ENCODE measurements around the gene LMF1. TPM values are rescaled to one million over a fixed set of nuclear protein-coding genes. Genes with fewer than 3 reads are reported as not detected.
A peak's percentile ranks its signal among the peaks of the same experiment; 100 is the strongest.

LMF1 gene
- total RNA-seq, 1 donor = 35.8 TPM

DNA sequence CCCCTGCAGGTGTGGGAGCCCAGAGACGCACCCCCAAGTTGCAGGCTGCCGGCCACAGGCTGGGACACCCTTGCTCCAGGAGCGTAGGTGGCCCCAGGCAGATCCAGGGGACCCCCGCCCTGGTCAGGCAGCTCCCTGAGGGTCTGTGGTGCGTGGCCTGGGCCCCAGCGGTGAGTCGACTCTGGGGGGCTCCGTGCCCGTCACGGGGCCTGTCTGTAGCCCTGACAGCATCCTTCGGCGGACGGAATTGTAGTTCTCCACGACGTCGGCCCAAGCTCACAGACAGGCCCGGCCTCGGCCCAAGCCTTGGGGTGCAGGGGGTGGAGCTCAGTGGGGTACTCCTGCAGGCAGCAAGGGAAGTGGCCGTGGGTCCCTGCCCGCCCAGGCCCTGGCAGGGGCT, 82.9 kb downstream of the LMF1 start:
- Histone ChIP-seq H3K27me3 (ENCODE audit: insufficient read depth, low read length) (no peaks in the 10 kb centered on the region), H3K4me3 (ENCODE audit: insufficient read depth, low read length) (no peak overlapping the region), H3K4me2 (ENCODE audit: insufficient read depth, low read length) (no peak overlapping the region), H3K36me3 (ENCODE audit: insufficient read depth, low read length) (no peaks in the 10 kb centered on the region), H3K9me3 (ENCODE audit: low read depth, low read length) (no peaks in the 10 kb centered on the region), H3K4me1 (ENCODE audit: insufficient read depth, low read length) (no peaks in the 10 kb centered on the region), H3K79me2 (ENCODE audit: insufficient read depth, low read length) (no peaks in the 10 kb centered on the region), H3K27ac (ENCODE audit: low read depth, low read length) (no peak overlapping the region), H4K20me1 (ENCODE audit: insufficient read depth, low read length) (peaks cover 8% of the 10 kb centered on the region), H2AFZ (ENCODE audit: low read length) (no peak overlapping the region)
- DNase-seq (ENCODE audit: insufficient read length, low spot score, missing footprints) = no peak
- TF ChIP-seq, protein P1, sequence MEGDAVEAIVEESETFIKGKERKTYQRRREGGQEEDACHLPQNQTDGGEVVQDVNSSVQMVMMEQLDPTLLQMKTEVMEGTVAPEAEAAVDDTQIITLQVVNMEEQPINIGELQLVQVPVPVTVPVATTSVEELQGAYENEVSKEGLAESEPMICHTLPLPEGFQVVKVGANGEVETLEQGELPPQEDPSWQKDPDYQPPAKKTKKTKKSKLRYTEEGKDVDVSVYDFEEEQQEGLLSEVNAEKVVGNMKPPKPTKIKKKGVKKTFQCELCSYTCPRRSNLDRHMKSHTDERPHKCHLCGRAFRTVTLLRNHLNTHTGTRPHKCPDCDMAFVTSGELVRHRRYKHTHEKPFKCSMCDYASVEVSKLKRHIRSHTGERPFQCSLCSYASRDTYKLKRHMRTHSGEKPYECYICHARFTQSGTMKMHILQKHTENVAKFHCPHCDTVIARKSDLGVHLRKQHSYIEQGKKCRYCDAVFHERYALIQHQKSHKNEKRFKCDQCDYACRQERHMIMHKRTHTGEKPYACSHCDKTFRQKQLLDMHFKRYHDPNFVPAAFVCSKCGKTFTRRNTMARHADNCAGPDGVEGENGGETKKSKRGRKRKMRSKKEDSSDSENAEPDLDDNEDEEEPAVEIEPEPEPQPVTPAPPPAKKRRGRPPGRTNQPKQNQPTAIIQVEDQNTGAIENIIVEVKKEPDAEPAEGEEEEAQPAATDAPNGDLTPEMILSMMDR (IDR thresholded peaks at IDR 0.05; ENCODE audit: extremely low read depth, low read depth, low read length) = no peak

DNA sequence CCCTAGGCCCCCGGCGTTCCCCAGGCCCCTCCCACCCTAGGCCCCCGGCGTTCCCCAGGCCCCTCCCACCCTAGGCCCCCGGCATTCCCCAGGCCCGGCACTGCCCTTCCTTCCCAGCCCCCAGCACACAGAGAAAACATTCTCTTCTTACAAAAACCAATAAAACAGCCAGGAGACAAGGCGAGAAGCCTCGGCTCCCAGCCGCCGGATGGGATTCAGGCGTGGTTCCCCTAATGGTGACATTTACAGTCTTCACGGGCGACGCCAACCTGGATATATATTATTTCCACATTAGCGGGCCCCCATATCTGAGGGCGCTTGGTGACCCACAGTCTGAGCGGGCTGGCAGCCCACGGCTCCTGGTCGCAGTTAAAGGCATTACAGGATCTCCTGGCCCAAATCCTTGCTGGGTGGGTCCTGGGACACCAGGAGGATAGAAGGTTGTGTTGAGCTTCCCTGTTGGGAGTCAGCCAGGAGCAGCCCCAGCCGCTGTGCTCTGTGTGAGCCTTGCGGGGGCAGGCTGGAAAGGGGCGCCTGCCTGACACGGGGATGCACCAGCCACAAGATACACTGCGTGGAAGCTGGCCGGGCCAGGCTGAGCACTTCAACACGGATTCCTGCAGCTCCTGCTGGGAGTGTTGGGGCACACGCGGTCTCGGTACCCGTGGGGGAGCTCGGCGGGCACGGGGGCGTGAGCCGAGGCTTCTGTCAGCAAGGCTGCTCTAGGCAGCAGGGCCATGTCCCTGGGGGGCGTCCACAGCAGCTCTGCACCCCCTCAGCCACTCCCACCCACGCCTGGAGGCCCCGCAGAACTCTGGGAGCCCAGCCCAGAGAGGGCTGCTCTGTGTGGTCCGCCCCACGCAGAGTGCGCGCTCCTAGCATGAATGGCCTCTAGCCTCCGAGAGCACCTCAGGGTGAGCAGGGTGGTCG, 83.7 kb downstream of the LMF1 start:
- no peaks in the 10 kb centered on the region for H3K27me3 ChIP-seq (ENCODE audit: insufficient read depth, low read length)
- H4K20me1 ChIP-seq (ENCODE audit: insufficient read depth, low read length) = peaks cover 2% of the 10 kb centered on the region
- H3K4me1 ChIP-seq (ENCODE audit: insufficient read depth, low read length) = no peaks in the 10 kb centered on the region
- no peaks in the 10 kb centered on the region for H3K9me3 ChIP-seq (ENCODE audit: low read depth, low read length)
- no peak overlapping the region for H2AFZ ChIP-seq (ENCODE audit: low read length)
- no peak overlapping the region for H3K4me2 ChIP-seq (ENCODE audit: insufficient read depth, low read length)
- DNase-seq (ENCODE audit: insufficient read length, low spot score, missing footprints) = peak; percentile 83
- H3K36me3 ChIP-seq (ENCODE audit: insufficient read depth, low read length) = no peaks in the 10 kb centered on the region
- no peak overlapping the region for H3K27ac ChIP-seq (ENCODE audit: low read depth, low read length)
- H3K4me3 ChIP-seq (ENCODE audit: insufficient read depth, low read length) = no peak overlapping the region
- TF ChIP-seq, protein P1 (IDR thresholded peaks at IDR 0.05; ENCODE audit: extremely low read depth, low read depth, low read length) = no peak
- no peaks in the 10 kb centered on the region for H3K79me2 ChIP-seq (ENCODE audit: insufficient read depth, low read length)

DNA sequence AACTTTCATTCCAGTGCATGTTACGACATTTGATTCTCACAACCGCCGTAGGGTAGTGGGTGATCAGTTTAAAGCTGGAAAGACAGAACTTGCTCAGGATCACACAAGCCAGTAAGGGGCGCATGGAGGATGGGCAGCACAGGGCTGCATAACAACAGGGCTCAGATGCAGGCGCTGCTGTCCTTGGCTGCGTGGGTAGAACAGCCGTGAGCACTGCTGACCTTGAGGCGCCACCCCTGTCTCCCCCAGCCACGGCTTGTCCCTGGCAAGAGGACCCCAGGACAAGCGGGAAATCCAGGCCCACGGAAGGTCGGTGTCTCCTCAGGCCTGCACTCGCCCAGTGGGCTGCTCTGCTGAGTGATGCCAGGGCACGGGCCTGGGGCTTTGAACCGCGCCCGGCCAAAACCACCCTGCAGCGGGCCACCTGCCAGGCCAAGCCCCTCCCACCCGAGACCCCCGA, 84.7 kb downstream of the LMF1 start:
- no peaks in the 10 kb centered on the region for H3K27me3 ChIP-seq (ENCODE audit: insufficient read depth, low read length)
- H2AFZ ChIP-seq (ENCODE audit: low read length) = no peak overlapping the region
- no peak overlapping the region for H3K4me2 ChIP-seq (ENCODE audit: insufficient read depth, low read length)
- H3K27ac ChIP-seq (ENCODE audit: low read depth, low read length) = no peak overlapping the region
- no peak overlapping the region for H3K4me3 ChIP-seq (ENCODE audit: insufficient read depth, low read length)
- TF ChIP-seq, protein P1 (IDR thresholded peaks at IDR 0.05; ENCODE audit: extremely low read depth, low read depth, low read length) = no peak
- no peaks in the 10 kb centered on the region for H3K9me3 ChIP-seq (ENCODE audit: low read depth, low read length)
- H3K79me2 ChIP-seq (ENCODE audit: insufficient read depth, low read length) = no peaks in the 10 kb centered on the region
- peak; percentile 69 for DNase-seq (ENCODE audit: insufficient read length, low spot score, missing footprints)
- no peaks in the 10 kb centered on the region for H3K36me3 ChIP-seq (ENCODE audit: insufficient read depth, low read length)
- peaks cover 2% of the 10 kb centered on the region for H4K20me1 ChIP-seq (ENCODE audit: insufficient read depth, low read length)
- H3K4me1 ChIP-seq (ENCODE audit: insufficient read depth, low read length) = no peaks in the 10 kb centered on the region

DNA sequence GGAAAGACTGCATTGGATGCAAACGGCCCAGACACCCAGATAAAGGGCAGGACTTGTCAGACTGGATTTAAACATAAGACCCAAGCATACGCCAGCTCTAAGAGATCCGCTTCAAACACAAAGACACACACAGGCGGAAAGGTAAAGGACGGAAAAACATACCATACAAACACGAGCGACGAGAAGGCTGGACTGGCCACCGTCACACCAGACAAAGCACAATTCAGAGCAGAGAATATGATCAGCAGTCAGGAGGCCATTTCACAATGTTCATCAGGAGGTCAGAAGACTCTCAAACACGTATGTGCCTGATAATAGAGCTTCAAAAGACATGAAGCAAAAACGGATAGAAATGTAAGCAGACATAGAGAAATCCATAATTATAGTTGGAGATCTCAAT, 85.4 kb downstream of the LMF1 start:
- TF ChIP-seq, protein P1 (IDR thresholded peaks at IDR 0.05; ENCODE audit: extremely low read depth, low read depth, low read length) = no peak
- no peak overlapping the region for H3K27ac ChIP-seq (ENCODE audit: low read depth, low read length)
- no peak overlapping the region for H3K4me2 ChIP-seq (ENCODE audit: insufficient read depth, low read length)
- H2AFZ ChIP-seq (ENCODE audit: low read length) = no peak overlapping the region
- H3K4me3 ChIP-seq (ENCODE audit: insufficient read depth, low read length) = no peak overlapping the region
- H3K4me1 ChIP-seq (ENCODE audit: insufficient read depth, low read length) = no peaks in the 10 kb centered on the region
- peaks cover 2% of the 10 kb centered on the region for H4K20me1 ChIP-seq (ENCODE audit: insufficient read depth, low read length)
- no peaks in the 10 kb centered on the region for H3K27me3 ChIP-seq (ENCODE audit: insufficient read depth, low read length)
- H3K9me3 ChIP-seq (ENCODE audit: low read depth, low read length) = no peaks in the 10 kb centered on the region
- peak; percentile 50 for DNase-seq (ENCODE audit: insufficient read length, low spot score, missing footprints)
- no peaks in the 10 kb centered on the region for H3K79me2 ChIP-seq (ENCODE audit: insufficient read depth, low read length)
- no peaks in the 10 kb centered on the region for H3K36me3 ChIP-seq (ENCODE audit: insufficient read depth, low read length)

All from osteoblast (primary cell).